ENCODE measurements around the gene LY6G6C.
A peak's percentile ranks its signal among the peaks of the same experiment; 100 is the strongest.

The LY6G6C gene

DNA sequence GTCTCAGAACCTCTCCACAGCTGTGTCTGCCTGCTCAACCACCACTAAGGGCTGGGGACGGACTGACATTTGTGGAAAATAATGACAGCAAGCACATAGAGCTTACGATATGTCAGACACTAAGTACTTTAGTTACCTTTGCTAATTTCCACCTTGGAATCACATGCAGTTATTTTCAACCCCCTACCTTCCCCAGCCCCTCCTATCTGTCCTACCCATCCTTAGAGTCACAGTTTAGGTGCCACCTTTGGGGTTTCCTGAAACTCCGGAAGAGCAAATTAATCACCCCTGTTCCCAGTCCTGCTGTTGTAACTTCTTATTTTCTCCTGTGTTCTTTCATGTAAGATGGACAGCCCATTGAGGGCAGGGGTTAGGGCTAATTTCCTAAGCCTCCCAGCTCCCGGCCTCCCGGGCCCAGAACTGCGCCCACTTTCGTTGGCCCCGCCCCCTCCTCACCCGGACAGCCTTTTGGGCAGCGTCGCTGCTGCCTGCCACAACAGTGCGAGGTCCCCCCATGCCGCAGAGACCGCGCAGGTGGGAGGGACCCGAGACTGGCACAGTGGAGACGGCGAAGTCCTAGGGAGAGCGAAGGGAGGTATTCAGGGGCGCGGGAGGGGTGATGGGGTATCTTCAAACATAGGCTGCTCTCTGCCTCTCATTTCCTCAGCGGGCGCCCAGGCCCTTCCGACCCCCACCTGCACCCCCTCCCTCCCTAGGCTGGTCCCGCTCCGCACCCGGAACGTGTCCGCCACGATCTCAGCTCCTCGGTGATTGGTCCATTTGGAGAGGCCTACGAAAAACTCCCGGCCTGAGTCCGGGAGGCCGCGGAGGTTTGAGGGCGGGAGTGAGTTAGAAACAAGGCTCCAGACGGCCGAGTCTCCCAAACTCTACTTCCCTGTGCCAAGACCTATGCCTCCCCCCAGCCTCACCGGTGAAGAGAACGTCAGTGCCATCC, 6.4 kb upstream of the LY6G6C start:
- H3K4me1 Mint-ChIP-seq (ENCODE audit: low read depth in 2 of 2), result peaks cover 28 to 41% of the 10 kb centered on the region in 2 donors
- no peak for DNase-seq
- H3K36me3 Mint-ChIP-seq (ENCODE audit: insufficient read depth), result peaks cover 35% of the 10 kb centered on the region
- no peaks in the 10 kb centered on the region for H3K9me3 Mint-ChIP-seq
- peak overlapping the region in 1 of 2 donors; percentile 3 for H3K27ac Mint-ChIP-seq
- H3K4me3 Mint-ChIP-seq, result peak overlapping the region; percentile 95 to 97
- no peak for ATAC-seq (replicated peaks)
- no peaks in the 10 kb centered on the region for H3K27me3 Mint-ChIP-seq

DNA sequence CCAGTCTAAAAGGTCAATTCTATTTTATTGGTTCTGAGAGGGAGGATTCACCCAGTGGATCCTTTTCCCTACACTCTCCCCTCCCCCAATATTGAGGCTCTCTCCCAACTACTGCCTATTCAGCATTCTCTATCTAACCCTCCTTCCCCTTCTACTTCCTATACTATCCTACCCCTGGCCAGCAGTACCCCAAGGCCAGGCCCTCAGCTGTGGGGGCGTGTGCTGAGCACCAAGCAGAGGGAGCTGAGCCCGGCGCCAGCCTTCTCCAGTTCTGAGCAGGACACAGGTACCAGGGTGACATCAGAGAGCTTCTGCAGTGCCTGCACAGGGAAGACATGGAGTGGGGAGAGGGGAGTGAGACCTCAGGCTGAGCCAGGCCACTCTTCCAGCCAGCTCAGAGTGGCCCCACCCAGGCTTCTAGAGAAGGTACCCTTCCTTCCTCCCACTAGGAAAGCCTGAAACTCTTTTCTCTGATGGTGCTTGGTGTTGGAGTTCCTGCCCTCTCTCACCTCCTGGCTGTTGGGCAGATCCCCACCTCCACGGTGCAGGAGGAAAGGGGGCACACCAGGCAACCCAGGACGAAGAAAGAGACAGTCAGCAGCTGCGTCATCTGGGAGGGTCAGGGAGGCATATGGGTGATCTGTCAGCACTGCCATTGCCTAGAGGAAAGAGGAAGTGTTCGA, 5.6 kb upstream of the LY6G6C start:
- DNase-seq (no peak), ATAC-seq (replicated peaks) (peak; percentile 28)
- Mint-ChIP-seq H3K4me1 (ENCODE audit: low read depth in 2 of 2) (peaks cover 27 to 41% of the 10 kb centered on the region in 2 donors), H3K36me3 (ENCODE audit: insufficient read depth) (peaks cover 32% of the 10 kb centered on the region), H3K27ac (peak overlapping the region; percentile 3 to 35), H3K9me3 (no peaks in the 10 kb centered on the region), H3K27me3 (no peaks in the 10 kb centered on the region), H3K4me3 (peak overlapping the region; percentile 58 to 95)

DNA sequence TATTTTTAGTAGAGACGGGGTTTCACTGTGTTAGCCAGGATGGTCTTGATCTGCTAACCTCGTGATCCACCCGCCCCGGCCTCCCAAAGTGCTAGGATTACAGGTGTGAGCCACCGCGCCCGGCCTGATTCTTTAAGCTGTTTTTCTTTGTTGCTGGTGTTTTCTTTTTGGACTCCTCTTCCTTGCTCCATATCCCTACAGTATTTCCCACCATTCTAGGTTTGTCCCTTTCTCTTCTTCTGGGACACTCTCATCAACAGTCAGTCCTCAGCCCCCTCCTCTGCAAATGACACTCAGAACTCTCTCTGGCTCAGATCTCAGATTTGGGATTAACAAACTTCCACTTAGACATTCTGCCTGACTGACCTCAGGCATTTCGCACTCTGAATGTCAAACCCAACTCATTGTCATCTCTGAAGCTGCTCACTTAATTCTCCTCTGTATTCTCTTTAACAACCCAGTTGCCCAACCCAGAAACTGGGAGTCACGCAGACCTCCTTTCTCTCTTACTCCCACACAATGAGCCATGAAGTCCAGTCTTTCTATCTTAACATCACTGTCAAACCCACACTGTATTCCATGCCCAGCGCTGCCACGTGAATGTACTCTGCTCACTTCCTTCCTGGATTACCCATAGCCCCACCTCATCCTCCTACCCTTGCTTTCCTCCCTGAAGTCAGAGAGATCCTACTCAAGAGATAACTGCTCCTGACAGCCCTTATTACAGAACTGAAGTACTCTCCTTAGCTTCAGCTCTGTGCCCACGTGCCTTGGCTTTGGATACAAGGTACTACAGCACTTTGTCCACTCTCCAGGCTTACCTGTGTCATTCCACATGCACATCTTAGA, 4.2 kb upstream of the LY6G6C start:
- Mint-ChIP-seq H3K4me3 (no peak overlapping the region), H3K27me3 (no peaks in the 10 kb centered on the region), H3K36me3 (ENCODE audit: insufficient read depth) (peaks cover 18% of the 10 kb centered on the region), H3K4me1 (ENCODE audit: low read depth in 2 of 2) (peaks cover 20 to 38% of the 10 kb centered on the region in 2 donors), H3K27ac (peak overlapping the region in 1 of 2 donors; percentile 53), H3K9me3 (no peaks in the 10 kb centered on the region)
- DNase-seq (no peak), ATAC-seq (replicated peaks) (no peak)

DNA sequence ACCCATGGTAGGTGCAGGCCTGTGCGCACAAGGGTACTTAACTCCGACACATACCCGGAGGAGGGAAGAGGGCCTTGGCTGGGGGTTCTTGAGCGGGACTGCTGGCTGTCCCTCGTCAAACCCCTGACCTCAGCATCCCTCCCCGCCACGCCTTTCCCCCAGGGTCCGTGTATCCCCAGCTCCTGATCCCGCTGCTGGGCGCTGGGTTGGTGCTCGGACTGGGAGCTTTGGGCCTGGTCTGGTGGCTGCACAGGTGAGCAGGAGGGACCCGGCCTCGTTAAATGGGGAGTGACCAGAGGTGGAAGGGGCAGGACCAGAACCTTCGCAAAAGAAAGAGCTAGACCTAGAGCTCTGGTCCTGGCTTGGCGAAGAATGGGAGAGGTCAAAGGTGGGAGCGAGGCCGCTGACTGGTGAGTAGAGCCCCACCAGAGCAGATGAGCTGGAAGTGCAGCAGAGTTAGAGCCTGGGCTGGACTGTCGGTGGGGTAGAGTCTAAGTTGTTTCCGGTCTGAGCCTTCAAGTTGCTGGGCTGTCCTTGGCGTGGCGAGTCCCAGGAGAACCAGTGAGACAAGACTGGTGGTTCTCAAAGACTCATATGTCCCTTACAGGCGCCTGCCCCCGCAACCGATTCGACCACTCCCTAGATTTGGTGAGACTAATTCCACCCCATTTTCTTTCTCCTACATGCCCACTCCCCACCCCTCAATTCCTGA, 2.6 kb upstream of the LY6G6C start:
- Mint-ChIP-seq H3K4me3 (no peak overlapping the region), H3K27ac (peak overlapping the region; percentile 33 to 44), H3K4me1 (ENCODE audit: low read depth in 2 of 2) (peaks cover 7 to 26% of the 10 kb centered on the region in 2 donors), H3K9me3 (no peaks in the 10 kb centered on the region), H3K27me3 (no peaks in the 10 kb centered on the region), H3K36me3 (ENCODE audit: insufficient read depth) (peaks cover 6% of the 10 kb centered on the region)
- no peak for DNase-seq
- ATAC-seq (replicated peaks), result no peak

DNA sequence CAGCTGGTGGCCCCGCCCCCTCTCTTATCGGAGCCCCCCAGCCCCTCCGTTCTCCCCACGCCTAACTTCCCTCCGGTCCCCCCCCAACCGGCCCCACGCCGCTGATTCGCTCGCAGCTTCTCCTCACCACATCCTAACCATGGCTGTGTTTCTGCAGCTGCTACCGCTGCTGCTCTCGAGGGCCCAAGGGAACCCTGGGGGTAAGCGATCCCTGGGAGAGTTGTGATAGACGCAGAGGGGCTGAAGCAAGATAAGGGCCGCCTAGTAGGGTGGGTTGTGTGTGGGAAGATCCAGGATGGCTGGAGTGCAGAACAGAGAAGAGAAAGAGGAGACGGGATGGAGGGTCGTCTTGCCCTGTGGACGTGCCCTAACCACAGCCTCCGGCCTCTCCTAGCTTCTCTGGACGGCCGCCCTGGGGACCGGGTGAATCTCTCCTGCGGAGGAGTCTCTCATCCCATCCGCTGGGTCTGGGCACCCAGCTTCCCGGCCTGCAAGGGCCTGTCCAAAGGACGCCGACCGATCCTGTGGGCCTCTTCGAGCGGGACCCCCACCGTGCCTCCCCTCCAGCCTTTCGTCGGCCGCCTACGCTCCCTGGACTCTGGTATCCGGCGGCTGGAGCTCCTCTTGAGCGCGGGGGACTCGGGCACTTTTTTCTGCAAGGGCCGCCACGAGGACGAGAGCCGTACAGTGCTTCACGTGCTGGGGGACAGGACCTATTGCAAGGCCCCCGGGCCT, 1.9 kb upstream of the LY6G6C start, which contains the start of gene MPIG6B:
TSS of gene MPIG6B (plus strand) at position 129 of the 735 bp plus-strand sequence. CDS start at position 140, 11 bp downstream.
- no peak for ATAC-seq (replicated peaks)
- peaks cover 1 to 20% of the 10 kb centered on the region in 2 donors for H3K4me1 Mint-ChIP-seq (ENCODE audit: low read depth in 2 of 2)
- H3K27me3 Mint-ChIP-seq, result no peaks in the 10 kb centered on the region
- H3K9me3 Mint-ChIP-seq, result no peaks in the 10 kb centered on the region
- H3K27ac Mint-ChIP-seq, result peak within 1 kb of the TSS in 1 of 2 donors; percentile 44
- H3K36me3 Mint-ChIP-seq (ENCODE audit: insufficient read depth), result peaks cover 5% of the 10 kb centered on the region
- H3K4me3 Mint-ChIP-seq, result no peak within 1 kb of the TSS
- DNase-seq, result no peak

DNA sequence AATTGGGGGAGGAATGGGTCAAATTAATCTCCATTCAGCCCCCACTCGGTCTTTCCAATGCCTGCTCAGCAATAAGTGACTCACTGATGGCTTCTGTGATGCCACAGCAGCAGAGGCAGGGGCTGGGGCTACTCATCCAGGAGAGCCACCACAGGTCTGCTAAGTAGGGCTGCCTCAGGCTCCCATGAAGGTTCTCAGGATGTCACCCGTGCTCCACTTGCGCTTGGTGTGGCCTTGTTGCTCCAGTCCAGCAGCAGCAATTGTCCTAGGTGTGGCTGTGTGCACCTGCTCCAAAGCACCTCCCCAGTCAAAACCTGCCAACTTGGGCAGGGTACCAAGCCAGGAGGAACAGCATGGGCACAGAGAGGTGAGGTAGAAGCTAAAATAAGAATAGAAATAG, 627 bp upstream of the LY6G6C start:
- no peaks in the 10 kb centered on the region for H3K27me3 Mint-ChIP-seq
- H3K4me1 Mint-ChIP-seq (ENCODE audit: low read depth in 2 of 2), result peaks cover 0 to 12% of the 10 kb centered on the region in 2 donors
- H3K36me3 Mint-ChIP-seq (ENCODE audit: insufficient read depth), result peaks cover 5% of the 10 kb centered on the region
- DNase-seq (no peak), ATAC-seq (replicated peaks) (no peak)
- H3K9me3 Mint-ChIP-seq, result no peaks in the 10 kb centered on the region
- no peak overlapping the region for H3K27ac Mint-ChIP-seq
- no peak overlapping the region for H3K4me3 Mint-ChIP-seq

DNA sequence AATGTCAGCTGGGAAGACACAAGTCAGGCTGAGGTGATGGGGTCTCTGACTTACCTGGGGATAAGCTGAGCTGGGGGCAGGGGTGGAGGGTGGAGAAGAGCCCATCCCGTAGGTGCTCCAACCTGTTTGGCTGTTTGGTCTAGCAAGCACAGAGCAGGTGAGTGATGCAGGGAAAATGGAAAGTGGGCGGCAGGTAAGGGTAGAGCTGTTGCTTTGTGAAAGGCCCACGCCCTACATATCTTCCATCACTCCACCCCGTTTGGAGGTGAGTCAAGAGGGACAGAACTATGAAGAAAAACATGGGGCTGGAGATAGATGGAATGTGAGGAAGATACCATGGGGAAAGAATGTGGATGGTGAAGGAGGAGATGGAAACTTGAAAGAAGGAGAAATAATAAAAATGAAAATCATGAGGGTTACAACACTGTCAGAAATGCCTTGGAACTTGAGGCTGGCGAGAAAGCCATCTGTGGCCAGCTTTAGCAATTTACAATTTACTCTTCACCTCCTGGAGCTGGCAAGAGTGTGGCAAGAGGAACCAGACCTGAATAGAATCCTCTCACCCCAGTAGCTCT, 1.3 kb downstream of the LY6G6C start:
- Mint-ChIP-seq H3K36me3 (ENCODE audit: insufficient read depth) (peaks cover 3% of the 10 kb centered on the region), H3K4me1 (ENCODE audit: low read depth in 2 of 2) (peaks cover 0 to 6% of the 10 kb centered on the region in 2 donors), H3K27me3 (no peaks in the 10 kb centered on the region), H3K27ac (no peak overlapping the region), H3K9me3 (no peaks in the 10 kb centered on the region), H3K4me3 (no peak overlapping the region)
- DNase-seq, result no peak
- ATAC-seq (replicated peaks), result no peak

DNA sequence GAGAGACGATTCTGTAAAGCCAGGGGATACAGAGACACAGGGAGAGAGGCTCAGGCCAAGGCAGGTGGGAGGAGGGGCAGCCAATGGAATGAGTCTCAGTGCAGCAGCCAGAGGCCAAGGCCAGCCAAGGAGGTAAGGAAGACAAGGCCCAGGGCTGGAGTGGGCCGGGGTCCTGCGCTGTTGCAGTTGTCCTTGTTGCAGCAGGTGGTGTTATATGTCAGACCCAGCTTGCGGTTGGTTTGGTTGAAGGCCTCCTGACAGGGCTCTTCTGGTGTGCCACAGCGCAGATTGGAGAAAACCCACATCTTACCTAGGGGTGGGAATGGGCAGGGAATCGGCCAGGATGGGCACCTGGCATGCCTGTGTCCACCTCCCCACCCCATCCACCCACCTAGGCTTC, 2.5 kb downstream of the LY6G6C start:
- no peaks in the 10 kb centered on the region for H3K27me3 Mint-ChIP-seq
- no peaks in the 10 kb centered on the region for H3K9me3 Mint-ChIP-seq
- DNase-seq (no peak), ATAC-seq (replicated peaks) (no peak)
- peaks cover 3% of the 10 kb centered on the region for H3K36me3 Mint-ChIP-seq (ENCODE audit: insufficient read depth)
- no peak overlapping the region for H3K4me3 Mint-ChIP-seq
- H3K4me1 Mint-ChIP-seq (ENCODE audit: low read depth in 2 of 2), result peaks cover 0 to 6% of the 10 kb centered on the region in 2 donors
- peak overlapping the region in 1 of 2 donors; percentile 4 for H3K27ac Mint-ChIP-seq

DNA sequence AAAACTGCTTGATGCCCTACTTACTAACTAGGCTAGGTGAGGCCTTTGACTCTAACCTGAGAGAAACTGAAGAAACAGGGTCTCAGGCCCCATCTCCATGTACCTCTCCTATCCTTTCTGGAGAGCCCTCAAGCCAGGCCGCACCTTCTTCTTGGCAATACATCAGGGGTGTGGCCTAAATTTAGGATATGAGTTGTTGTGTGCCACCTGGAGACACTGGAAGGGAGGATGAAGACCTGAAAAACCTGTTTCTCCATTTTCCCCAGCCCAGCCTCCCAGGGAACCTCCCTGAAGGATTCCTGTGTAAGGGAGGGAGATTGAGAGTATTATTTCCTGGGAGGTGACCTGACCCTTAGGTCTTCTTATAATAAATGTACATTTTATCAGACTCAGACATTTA, 3.3 kb downstream of the LY6G6C start:
- H3K27me3 Mint-ChIP-seq, result no peaks in the 10 kb centered on the region
- DNase-seq, result no peak
- H3K27ac Mint-ChIP-seq, result no peak overlapping the region
- no peak overlapping the region for H3K4me3 Mint-ChIP-seq
- H3K9me3 Mint-ChIP-seq, result no peaks in the 10 kb centered on the region
- peaks cover 3% of the 10 kb centered on the region for H3K36me3 Mint-ChIP-seq (ENCODE audit: insufficient read depth)
- ATAC-seq (replicated peaks), result no peak
- H3K4me1 Mint-ChIP-seq (ENCODE audit: low read depth in 2 of 2), result peaks cover 0 to 3% of the 10 kb centered on the region in 2 donors

DNA sequence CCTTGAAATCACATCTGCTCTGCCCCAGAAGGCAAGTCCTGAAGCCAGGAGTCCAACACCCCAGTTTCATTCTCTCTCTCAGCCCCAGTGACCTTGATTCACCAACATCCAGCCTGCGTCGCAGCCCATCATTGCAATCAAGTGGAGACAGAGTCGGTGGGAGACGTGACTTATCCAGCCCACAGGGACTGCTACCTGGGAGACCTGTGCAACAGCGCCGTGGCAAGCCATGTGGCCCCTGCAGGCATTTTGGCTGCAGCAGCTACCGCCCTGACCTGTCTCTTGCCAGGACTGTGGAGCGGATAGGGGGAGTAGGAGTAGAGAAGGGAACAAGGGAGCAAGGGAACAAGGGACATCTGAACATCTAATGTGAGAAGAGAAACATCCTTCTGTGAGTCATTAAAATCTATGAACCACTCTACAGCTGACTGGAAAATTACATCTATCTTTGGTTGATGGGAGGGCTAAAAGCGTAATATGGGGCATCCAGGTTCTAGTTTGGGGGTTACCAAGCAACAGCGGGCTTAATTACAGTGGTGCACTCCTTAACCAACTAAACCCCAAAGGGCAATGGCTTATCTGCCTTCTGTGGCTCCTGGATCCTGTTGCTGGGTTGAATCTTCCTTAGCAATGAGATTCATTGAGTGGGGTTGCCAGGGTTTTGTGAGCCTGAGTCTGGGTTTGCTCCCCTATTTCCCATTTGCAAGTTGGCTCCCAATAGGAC, 3.9 kb downstream of the LY6G6C start:
- DNase-seq (no peak), ATAC-seq (replicated peaks) (no peak)
- peaks cover 0 to 2% of the 10 kb centered on the region in 2 donors for H3K4me1 Mint-ChIP-seq (ENCODE audit: low read depth in 2 of 2)
- H3K4me3 Mint-ChIP-seq, result no peak overlapping the region
- H3K36me3 Mint-ChIP-seq (ENCODE audit: insufficient read depth), result peaks cover 3% of the 10 kb centered on the region
- H3K27ac Mint-ChIP-seq, result no peak overlapping the region
- no peaks in the 10 kb centered on the region for H3K9me3 Mint-ChIP-seq
- peaks cover 0 to under 1% of the 10 kb centered on the region in 2 donors for H3K27me3 Mint-ChIP-seq
